ENCODE measurements around the gene IGF2.

IGF2 gene

DNA sequence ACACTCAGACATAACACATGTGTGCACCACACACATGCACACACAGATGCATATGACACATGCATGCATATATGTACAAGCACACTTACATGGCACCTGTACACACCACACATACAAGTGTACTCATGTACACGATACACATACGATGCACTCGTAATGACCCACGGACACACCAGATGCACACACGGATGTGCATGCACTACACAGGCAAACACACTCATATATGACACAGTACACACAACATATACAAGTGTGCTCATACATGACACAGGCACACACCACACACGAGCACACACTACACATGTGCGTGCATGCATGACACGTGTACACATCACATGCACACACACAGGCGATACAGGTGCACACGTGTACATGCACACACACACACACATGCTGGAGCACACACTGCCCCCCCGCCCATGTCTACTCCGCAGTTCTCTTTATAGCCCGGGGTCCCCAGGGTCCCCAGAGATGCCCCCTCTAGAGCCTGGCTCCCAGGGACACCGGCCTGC lies 37.3 kb upstream of the IGF2 start:
- Mint-ChIP-seq H3K36me3 (no peaks in the 10 kb centered on the region), H3K27ac (no peak overlapping the region), H3K9me3 (peaks cover 3% of the 10 kb centered on the region), H3K4me1 (no peaks in the 10 kb centered on the region), H3K4me3 (no peak overlapping the region), H3K27me3 (no peaks in the 10 kb centered on the region)
- no peak for DNase-seq
- CTCF ChIA-PET, result no interaction called here

- Mint-ChIP-seq H3K27me3 (no peaks in the 10 kb centered on the region), H3K4me1 (no peaks in the 10 kb centered on the region), H3K27ac (no peak overlapping the region), H3K36me3 (no peaks in the 10 kb centered on the region), H3K4me3 (no peak overlapping the region), H3K9me3 (peaks cover 3% of the 10 kb centered on the region)
- CTCF ChIA-PET, result no interaction called here
- no peak for DNase-seq
These were observed 36.5 kb upstream of the IGF2 start for GRCh38 chr11:2175659-2176058.

DNA sequence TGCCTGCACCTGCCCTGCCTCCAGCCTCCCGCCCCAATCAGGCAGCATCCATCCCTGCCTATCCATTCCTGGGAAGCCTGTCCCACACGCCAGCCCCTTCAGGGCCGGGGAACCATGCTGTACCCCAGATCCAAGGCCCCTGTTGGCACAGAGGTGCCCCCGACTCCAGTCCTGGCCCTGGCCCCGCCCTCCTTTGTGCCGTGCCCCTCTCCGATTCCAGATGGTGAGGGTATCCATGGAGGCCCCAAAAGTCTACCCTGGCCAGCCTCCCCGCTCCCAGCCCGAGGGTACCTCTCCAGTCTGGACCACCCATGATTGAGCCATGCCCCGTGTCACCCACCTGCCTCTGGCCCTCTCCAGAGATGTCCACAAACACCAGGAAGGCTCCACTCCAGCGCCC lies 35.2 kb upstream of the IGF2 start:
- no peaks in the 10 kb centered on the region for H3K36me3 Mint-ChIP-seq
- no peak for DNase-seq
- H3K27me3 Mint-ChIP-seq, result no peaks in the 10 kb centered on the region
- peaks cover 3% of the 10 kb centered on the region for H3K9me3 Mint-ChIP-seq
- CTCF ChIA-PET, result interaction anchor here (1.3 kb wide), 1 partner anchor 12 kb away, joined by 3 read pairs; no protein-coding TSS in a partner anchor
- H3K4me3 Mint-ChIP-seq, result no peak overlapping the region
- no peak overlapping the region for H3K27ac Mint-ChIP-seq
- no peaks in the 10 kb centered on the region for H3K4me1 Mint-ChIP-seq

GRCh38 chr11:2173761-2174160 lies 34.6 kb upstream of the IGF2 start:
- DNase-seq, result no peak
- no peaks in the 10 kb centered on the region for H3K27me3 Mint-ChIP-seq
- peaks cover 3% of the 10 kb centered on the region for H3K9me3 Mint-ChIP-seq
- CTCF ChIA-PET, result interaction anchor here (1.3 kb wide), 1 partner anchor 13 kb away, joined by 3 read pairs; no protein-coding TSS in a partner anchor
- no peaks in the 10 kb centered on the region for H3K4me1 Mint-ChIP-seq
- no peaks in the 10 kb centered on the region for H3K36me3 Mint-ChIP-seq
- H3K27ac Mint-ChIP-seq, result no peak overlapping the region
- H3K4me3 Mint-ChIP-seq, result no peak overlapping the region

DNA sequence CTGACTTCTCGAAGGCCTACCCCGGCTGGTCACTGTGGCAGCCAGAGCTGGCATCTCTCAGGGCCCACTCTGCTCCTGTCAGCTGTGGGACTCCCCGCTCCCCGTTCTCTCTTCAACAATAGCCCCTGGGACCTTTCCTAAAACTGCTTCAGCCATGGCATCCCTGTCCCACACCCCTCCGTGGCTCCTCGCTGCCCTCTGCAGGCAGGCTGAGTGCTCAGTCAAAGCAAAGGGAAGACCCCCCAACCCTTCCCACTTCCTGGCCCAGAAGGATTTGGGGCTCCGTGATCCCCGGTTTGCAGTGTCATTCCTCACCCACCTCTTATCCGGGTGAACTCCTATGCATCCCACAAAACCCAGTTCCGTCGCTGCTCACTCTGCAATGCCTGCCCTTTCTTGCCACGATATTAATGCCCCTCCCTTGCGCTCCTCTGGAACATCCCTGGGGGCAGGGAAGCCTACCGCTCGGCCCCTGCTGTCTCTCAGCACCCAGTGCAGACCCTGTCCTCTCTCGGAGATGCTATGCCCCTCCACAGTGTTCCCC lies 34.0 kb upstream of the IGF2 start:
- Mint-ChIP-seq H3K4me3 (no peak overlapping the region), H3K4me1 (no peaks in the 10 kb centered on the region), H3K9me3 (peaks cover 3% of the 10 kb centered on the region), H3K36me3 (no peaks in the 10 kb centered on the region), H3K27ac (no peak overlapping the region), H3K27me3 (no peaks in the 10 kb centered on the region)
- no peak for DNase-seq
- CTCF ChIA-PET, result interaction anchor here (1.3 kb wide), 1 partner anchor 13 kb away, joined by 3 read pairs; no protein-coding TSS in a partner anchor

DNA sequence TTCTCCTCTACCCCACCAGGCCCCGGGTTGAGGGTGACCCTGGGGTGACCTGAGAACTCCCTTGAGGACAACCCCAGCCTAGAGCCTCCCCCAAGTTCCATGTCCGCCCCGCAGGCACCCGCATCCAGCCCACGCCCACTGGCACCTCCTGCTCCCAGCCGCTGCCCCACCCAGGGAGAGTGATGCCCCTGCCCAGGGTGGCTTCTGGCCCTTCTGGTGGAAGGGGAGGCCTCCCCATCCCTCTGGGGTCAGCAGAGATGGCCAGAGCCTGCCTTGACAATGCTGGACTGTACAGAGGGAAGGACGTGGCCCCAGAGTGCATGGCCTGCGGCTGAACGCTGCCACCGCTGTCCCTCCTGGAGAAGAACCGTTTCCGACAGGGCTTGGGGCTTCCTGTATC lies 33.5 kb upstream of the IGF2 start:
- Mint-ChIP-seq H3K36me3 (no peaks in the 10 kb centered on the region), H3K27ac (no peak overlapping the region), H3K4me3 (no peak overlapping the region), H3K9me3 (peaks cover 3% of the 10 kb centered on the region), H3K27me3 (no peaks in the 10 kb centered on the region), H3K4me1 (no peaks in the 10 kb centered on the region)
- CTCF ChIA-PET, result no interaction called here
- no peak for DNase-seq

- no peak for DNase-seq
- CTCF ChIA-PET, result interaction anchor here (1.8 kb wide), 1 partner anchor 15 kb away, joined by 4 read pairs; no protein-coding TSS in a partner anchor
- H3K36me3 Mint-ChIP-seq, result no peaks in the 10 kb centered on the region
- no peak within 1 kb of the TSS for H3K4me3 Mint-ChIP-seq
- H3K27ac Mint-ChIP-seq, result no peak within 1 kb of the TSS
- H3K9me3 Mint-ChIP-seq, result peaks cover 3% of the 10 kb centered on the region
- no peaks in the 10 kb centered on the region for H3K4me1 Mint-ChIP-seq
- peaks cover 6% of the 10 kb centered on the region for H3K27me3 Mint-ChIP-seq
These were observed 32.4 kb upstream of the IGF2 start, which contains the start of gene TH for GRCh38 chr11:2171591-2172003. TH (minus strand) TSS chr11:2171815; CDS start chr11:2171786, 29 bp downstream.

DNA sequence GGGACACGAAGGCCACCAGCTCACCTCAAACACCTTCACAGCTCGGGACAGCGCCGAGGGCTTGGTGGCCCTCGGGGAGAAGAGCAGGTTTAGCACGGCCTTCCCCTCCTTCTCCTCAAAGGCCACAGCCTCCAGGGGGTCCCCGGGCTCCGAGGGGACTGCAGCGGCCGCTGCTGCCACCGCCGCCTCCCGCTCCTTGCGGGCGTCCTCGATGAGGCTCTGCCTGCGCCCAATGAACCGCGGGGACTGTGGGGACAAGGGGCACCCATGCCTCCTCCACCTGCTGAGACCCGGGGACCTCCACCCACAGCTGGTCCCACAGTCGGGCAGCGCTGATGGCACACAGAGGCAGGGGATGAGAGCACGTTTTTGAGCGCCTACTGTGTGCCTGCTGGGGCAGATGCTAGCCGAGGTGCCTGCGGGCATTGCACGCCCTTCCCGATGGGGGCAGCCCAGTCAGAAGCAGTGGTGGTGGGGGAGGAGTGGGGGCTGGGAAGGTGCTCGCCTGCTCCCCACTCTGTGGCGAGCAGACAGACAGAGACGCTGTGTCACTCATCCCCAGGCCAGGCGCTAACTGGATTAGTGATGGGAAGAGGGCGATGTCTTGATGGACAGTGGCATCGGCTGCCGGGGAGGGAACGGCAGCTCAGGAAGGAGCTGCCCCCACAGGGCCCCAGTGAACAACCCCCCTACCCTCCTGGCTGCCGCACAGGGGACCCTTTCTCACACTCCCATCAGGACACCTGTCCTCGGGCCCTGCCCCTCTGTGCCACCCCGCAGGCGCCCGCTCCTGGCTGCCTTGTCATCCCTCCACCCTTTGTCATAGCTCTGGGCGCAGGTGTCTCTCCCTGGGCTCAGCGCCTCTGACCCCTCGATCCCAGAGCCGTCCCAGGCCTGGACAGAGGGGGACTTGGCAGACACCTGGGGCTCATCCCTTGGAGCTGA lies 30.7 kb upstream of the IGF2 start:
- H3K36me3 Mint-ChIP-seq, result no peaks in the 10 kb centered on the region
- H3K9me3 Mint-ChIP-seq, result no peaks in the 10 kb centered on the region
- CTCF ChIA-PET, result interaction anchor here (0.6 to 1.8 kb wide), 3 partner anchors 15 to 251 kb away, joined by 3 to 6 read pairs (median 4); no protein-coding TSS in a partner anchor
- DNase-seq, result no peak
- no peak overlapping the region for H3K27ac Mint-ChIP-seq
- H3K4me3 Mint-ChIP-seq, result no peak overlapping the region
- H3K27me3 Mint-ChIP-seq, result peaks cover 7% of the 10 kb centered on the region
- no peaks in the 10 kb centered on the region for H3K4me1 Mint-ChIP-seq

DNA sequence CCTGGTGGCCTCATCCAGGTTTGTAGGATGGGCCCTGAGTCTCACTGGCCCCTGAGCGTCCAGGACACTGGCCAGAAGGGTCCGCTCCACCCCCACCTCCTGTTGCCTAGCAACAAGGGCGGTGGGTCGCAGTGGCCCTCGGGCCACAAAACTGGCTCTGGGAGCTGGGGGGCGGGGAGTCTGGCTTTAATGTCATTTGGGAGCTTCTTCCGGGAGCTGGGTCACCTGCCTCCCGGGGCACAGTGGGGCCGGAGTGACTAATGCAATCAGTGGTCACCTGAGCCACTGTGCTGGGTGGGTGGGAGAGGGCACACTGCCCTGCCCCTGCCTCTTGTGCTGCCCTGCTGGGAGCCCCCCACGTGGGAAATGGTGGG lies 29.8 kb upstream of the IGF2 start:
- H3K27ac Mint-ChIP-seq, result no peak overlapping the region
- no peaks in the 10 kb centered on the region for H3K36me3 Mint-ChIP-seq
- H3K9me3 Mint-ChIP-seq, result no peaks in the 10 kb centered on the region
- H3K4me3 Mint-ChIP-seq, result no peak overlapping the region
- DNase-seq, result no peak
- CTCF ChIA-PET, result interaction anchor here (0.6 to 1.6 kb wide), 3 partner anchors 16 to 252 kb away, joined by 3 to 6 read pairs (median 6); no protein-coding TSS in a partner anchor
- H3K27me3 Mint-ChIP-seq, result peaks cover 7% of the 10 kb centered on the region
- H3K4me1 Mint-ChIP-seq, result no peaks in the 10 kb centered on the region

DNA sequence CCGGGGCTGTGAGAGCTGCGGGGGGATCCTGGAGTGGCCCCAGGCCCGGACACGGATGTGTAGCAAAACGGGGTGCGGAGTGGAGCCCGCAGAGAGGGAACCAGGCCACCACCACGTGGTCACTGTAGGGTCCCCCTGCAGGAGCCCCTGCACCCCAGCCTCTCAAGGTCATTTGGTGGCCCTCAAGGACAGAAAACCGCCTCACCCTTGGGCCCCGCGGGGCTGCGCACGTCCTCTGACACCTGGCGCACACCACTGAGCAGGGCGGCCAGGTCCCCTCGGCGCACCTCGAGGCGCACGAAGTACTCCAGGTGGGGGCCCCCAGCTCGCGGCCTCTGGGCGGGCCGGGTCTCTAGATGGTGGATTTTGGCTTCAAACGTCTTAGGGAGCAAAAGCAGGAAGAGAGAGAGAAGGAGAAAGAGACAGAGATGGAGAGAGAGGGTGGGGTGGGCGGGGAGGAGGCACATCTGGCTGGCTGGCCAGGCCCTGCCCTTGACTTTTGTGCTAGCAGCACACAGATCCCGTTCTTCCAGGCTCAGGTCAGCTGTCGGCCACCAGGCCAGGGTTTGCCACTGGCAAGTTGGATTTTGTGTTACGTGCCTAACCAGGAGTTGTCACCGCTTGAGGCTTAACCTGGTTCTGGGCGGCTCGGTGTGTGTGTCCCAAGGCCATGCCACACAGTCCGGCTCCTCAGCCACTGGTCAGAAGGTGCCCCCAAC lies 29.3 kb upstream of the IGF2 start:
- H3K27me3 Mint-ChIP-seq, result peaks cover 7% of the 10 kb centered on the region
- no peak overlapping the region for H3K4me3 Mint-ChIP-seq
- no peak for DNase-seq
- CTCF ChIA-PET, result interaction anchor here (0.8 to 1.8 kb wide), 3 partner anchors 14 to 135 kb away, joined by 3 to 6 read pairs (median 6); no protein-coding TSS in a partner anchor
- H3K4me1 Mint-ChIP-seq, result no peaks in the 10 kb centered on the region
- H3K9me3 Mint-ChIP-seq, result no peaks in the 10 kb centered on the region
- H3K36me3 Mint-ChIP-seq, result no peaks in the 10 kb centered on the region
- no peak overlapping the region for H3K27ac Mint-ChIP-seq

- no peak overlapping the region for H3K27ac Mint-ChIP-seq
- H3K9me3 Mint-ChIP-seq, result no peaks in the 10 kb centered on the region
- peaks cover 7% of the 10 kb centered on the region for H3K27me3 Mint-ChIP-seq
- no peak for DNase-seq
- no peak overlapping the region for H3K4me3 Mint-ChIP-seq
- CTCF ChIA-PET, result interaction anchor here (0.8 to 1.8 kb wide), 5 partner anchors 11 to 138 kb away, joined by 3 to 6 read pairs (median 5); no protein-coding TSS in a partner anchor
- H3K36me3 Mint-ChIP-seq, result no peaks in the 10 kb centered on the region
- H3K4me1 Mint-ChIP-seq, result no peaks in the 10 kb centered on the region
These were observed 28.2 kb upstream of the IGF2 start for GRCh38 chr11:2167141-2168045.

- H3K9me3 Mint-ChIP-seq, result no peaks in the 10 kb centered on the region
- CTCF ChIA-PET, result interaction anchor here (1.0 to 1.8 kb wide), 4 partner anchors 9 to 137 kb away, joined by 3 to 6 read pairs (median 4); no protein-coding TSS in a partner anchor
- H3K4me1 Mint-ChIP-seq, result no peaks in the 10 kb centered on the region
- H3K27me3 Mint-ChIP-seq, result peaks cover 7% of the 10 kb centered on the region
- H3K4me3 Mint-ChIP-seq, result no peak overlapping the region
- H3K27ac Mint-ChIP-seq, result no peak overlapping the region
- no peaks in the 10 kb centered on the region for H3K36me3 Mint-ChIP-seq
- DNase-seq, result peak; percentile 59
These were observed 27.1 kb upstream of the IGF2 start for GRCh38 chr11:2166091-2166851.
